GM12878 (cell line): ENCODE results near the gene TICRR. TPM values are rescaled to one million over a fixed set of nuclear protein-coding genes. Genes with fewer than 3 reads are reported as not detected.

ENCODE experiments used
- ATAC-seq: fragments of 200-7000 bp; cut with Tn5 transposase; 3 replicates; pipeline ENCODE4 v1.9.1; 2020; ENCODE audit warnings: mild to moderate bottlenecking, moderate library complexity
- BruUV-seq: library from RNA; stranded (reverse); fragments of 400-500 nt; replicated peaks from 2 replicates; lab custom pipeline; 2021; lab: Mats Ljungman, UMichigan
- CTCF ChIA-PET: fragments of 300-600 bp; sonication (Branson Sonifier 250); formaldehyde crosslinking; extraction: SDS; loops from one replicate; lab custom pipeline; 2021; ENCODE audit warnings: inconsistent platforms; lab: Yijun Ruan, JAX
- POLR2A ChIA-PET: fragments of 350-600 bp; formaldehyde crosslinking; extraction: SDS; loops from one replicate; lab custom pipeline; 2021; ENCODE audit warnings: inconsistent platforms; lab: Charles Lee
- RAD21 ChIA-PET: fragments of 300-600 bp; sonication (Branson Sonifier 250); formaldehyde crosslinking; loops from one replicate; lab custom pipeline; 2023; ENCODE audit warnings: antibody characterized with exemption; ENCODE audit not compliant: unreplicated experiment; lab: Charles Lee
- SMC1A ChIA-PET: fragments of 300-600 bp; sonication (Branson Sonifier 250); formaldehyde crosslinking; loops from one replicate; lab custom pipeline; 2023; ENCODE audit not compliant: unreplicated experiment, uncharacterized antibody; lab: Charles Lee
- DNase-seq: peaks from one replicate; pipeline ENCODE4 v3.0.0-alpha.2; 2011; ENCODE audit warnings: low read depth, low spot score
- FAIRE-seq: peaks from 3 replicates; lab custom pipeline; 2011; peaks lifted over from hg19 to GRCh38; lab: Jason Lieb, UNC
- H2AFZ ChIP-seq: 2 replicates; pipeline ENCODE4 v1.6.0; 2011; ENCODE audit warnings: low read depth, low read length, control low read depth; ENCODE audit not compliant: control insufficient read depth
- H3K27ac ChIP-seq: 2 replicates; pipeline ENCODE4 v1.5.1; 2011; ENCODE audit warnings: control low read depth; ENCODE audit not compliant: control insufficient read depth, insufficient read depth
- H3K27me3 ChIP-seq, 2 experiments: replicated peaks in 1 of 2; 2 replicates each; pipeline versions ENCODE4 v1.6.0 to v1.6.1; 2011; ENCODE audit warnings: low read length in 1 of 2; ENCODE audit not compliant: control insufficient read depth in 2 of 2, insufficient read depth in 2 of 2
- H3K36me3 ChIP-seq, 2 experiments: 2 replicates each; pipeline ENCODE4 v1.5.1; 2011; ENCODE audit warnings: low read length in 1 of 2; ENCODE audit not compliant: control insufficient read depth in 2 of 2, insufficient read depth in 2 of 2
- H3K4me1 ChIP-seq: 2 replicates; pipeline ENCODE4 v1.6.1; 2011; ENCODE audit warnings: mild to moderate bottlenecking, low read length, moderate library complexity, mixed read lengths; ENCODE audit not compliant: control insufficient read depth, insufficient read depth
- H3K4me2 ChIP-seq: 2 replicates; pipeline ENCODE4 v1.6.0; 2011; ENCODE audit warnings: control low read depth; ENCODE audit not compliant: control insufficient read depth, insufficient read depth
- H3K4me3 ChIP-seq: fragments of 200-600 bp; sonication (generic); 2 replicates; pipeline ENCODE4 v1.5.1; 2016
- H3K79me2 ChIP-seq: 2 replicates; pipeline ENCODE4 v1.6.0; 2011; ENCODE audit warnings: low read length; ENCODE audit not compliant: control insufficient read depth, insufficient read depth
- H3K9ac ChIP-seq: 2 replicates; pipeline ENCODE4 v1.8.0; 2011; ENCODE audit warnings: low read length, control low read depth, mixed read lengths; ENCODE audit not compliant: control insufficient read depth, insufficient read depth
- H3K9me3 ChIP-seq: replicated peaks from 3 replicates; pipeline ENCODE4 v1.5.1; 2011; ENCODE audit warnings: mild to moderate bottlenecking, low read length; ENCODE audit not compliant: control insufficient read depth, insufficient read depth
- H4K20me1 ChIP-seq: 2 replicates; pipeline ENCODE4 v1.6.0; 2011; ENCODE audit not compliant: control insufficient read depth, insufficient read depth
- ASH2L ChIP-seq: fragments of 300-600, 200-600 bp; sonication (generic); IDR thresholded peaks from 2 replicates; pipeline ENCODE4 v1.6.1; 2017; ENCODE audit warnings: low read depth, mild to moderate bottlenecking, borderline replicate concordance
- CBFB ChIP-seq: IDR thresholded peaks from 2 replicates; pipeline ENCODE4 v1.6.1; 2016; ENCODE audit warnings: antibody characterized with exemption, low read depth
- CHD4 ChIP-seq: fragments of 200-600 bp; sonication (generic); IDR thresholded peaks from 2 replicates; pipeline ENCODE4 v1.6.1; 2016; ENCODE audit warnings: mild to moderate bottlenecking
- FOS ChIP-seq: IDR thresholded peaks from 3 replicates; pipeline ENCODE4 v1.6.1; 2011; ENCODE audit warnings: borderline replicate concordance; ENCODE audit not compliant: insufficient read length; ENCODE audit errors: extremely low read depth
- IRF3 ChIP-seq: fragments of 450-650 bp; IDR thresholded peaks from 2 replicates; pipeline ENCODE4 v1.6.1; 2014; ENCODE audit warnings: mild to moderate bottlenecking
- JUND ChIP-seq: IDR thresholded peaks from 2 replicates; pipeline ENCODE4 v1.6.1; 2012; ENCODE audit warnings: low read depth, mild to moderate bottlenecking, low read length, improper control_type of control experiment, moderate library complexity
- LARP7 ChIP-seq: fragments of 450-650 bp; IDR thresholded peaks from 2 replicates; pipeline ENCODE4 v1.6.1; 2017; ENCODE audit warnings: mild to moderate bottlenecking
- RBBP5 ChIP-seq: fragments of 200-600 bp; sonication (generic); conservative IDR thresholded peaks from 2 replicates; pipeline ENCODE4 v1.6.1; 2016
- SIN3A ChIP-seq: IDR thresholded peaks from 2 replicates; pipeline ENCODE4 v1.6.1; 2012; ENCODE audit warnings: low read depth, low read length, improper control_type of control experiment
- WGBS: methylation state at CpG from one replicate; pipeline ENCODE4 v1.1.6; 2016; ENCODE audit warnings: low lambda C conversion rate; ENCODE audit not compliant: insufficient replicate concordance, insufficient coverage; ENCODE audit errors: missing lambda C conversion rate; 5-methylcytosine and 5-hydroxymethylcytosine counted together
- in situ Hi-C: fragments of 300-500 bp; cut with MboI; formaldehyde crosslinking; loops from 9 replicates; pipeline ENCODE4 v1.14.3; 2018; ENCODE audit warnings: mixed read lengths
- intact Hi-C: fragments of 100-400 bp; cut with micrococcal nuclease; formaldehyde crosslinking; loops from one replicate; pipeline ENCODE4 v1.14.2; 2022; ENCODE audit not compliant: unreplicated experiment
- polyA plus RNA-seq, 11 experiments: library from polyadenylated mRNA; depleted of rRNA in 4 of 11; unstranded in 6 of 11; stranded (reverse) in 5 of 11; fragments of >200 nt; fragmentation: Nextera tagmentation in 4 of 11; fragmentation: Illumina TruSeq in 1 of 11; extraction: Ambion mirVana in 4 of 11; extraction: Trizol in 1 of 11; gene quantifications; 1 replicate in 1 of 11; 2 replicates in 10 of 11; pipeline versions ENCODE4 v1.2.1 to v1.2.3, GENCODE V29; 2011 to 2016; ENCODE audit warnings: inconsistent platforms in 2 of 11, missing spikeins in 2 of 11, low read depth in 1 of 11
- total RNA-seq, 4 experiments: library from RNA; depleted of rRNA in 3 of 4; stranded (reverse); fragments of >200 nt in 3 of 4; fragmentation: Illumina TruSeq in 1 of 4; extraction: Trizol in 1 of 4; gene quantifications; 2 replicates each; pipeline versions ENCODE4 v1.2.1 to v1.2.3, GENCODE V29; 2013 to 2021

The TICRR gene
- total and polyA plus RNA-seq, 10 of the 15 experiments (the other 5 are each of a cell fraction or from before 2014, with no cell fraction given), result 0.58 to 21.5 (median 11.5) TPM

GRCh38 chr15:89613031-89613430 is 37.8 kb downstream of the TICRR start (continued):
- TF ChIP-seq IRF3 (no peak), LARP7 (no peak), JUND (no peak)

GRCh38 chr15:89614164-89614563 is 38.9 kb downstream of the TICRR start:
- Histone ChIP-seq H3K9me3 (peaks cover 2% of the 10 kb centered on the region), H3K27me3 (no peaks in the 10 kb centered on the region), H2AFZ (no peak overlapping the region), H4K20me1 (no peaks in the 10 kb centered on the region), H3K4me1 (no peaks in the 10 kb centered on the region), H3K4me3 (no peak overlapping the region), H3K27ac (no peak overlapping the region), H3K4me2 (no peak overlapping the region), H3K36me3 (peaks cover 15 to 24% of the 10 kb centered on the region in 2 experiments)
- no TSS peak for BruUV-seq
- WGBS, result 100% methylated on average over 1 of the region's 1 CpG
- ChIA-PET POLR2A (no interaction called here), RAD21 (no interaction called here), CTCF (interaction anchor here (0.6 kb wide), 1 partner anchor 485 kb away, joined by 3 read pairs; no protein-coding TSS in a partner anchor), SMC1A (no interaction called here)
- no peak for DNase-seq
- no peak for FAIRE-seq
- in situ Hi-C loops, result no loop called here
- ATAC-seq, result no peak
- intact Hi-C loops, result no loop called here
- no peak for TF ChIP-seq FOS
- no peak for TF ChIP-seq SIN3A
- TF ChIP-seq RBBP5, result no peak
- no peak for TF ChIP-seq ASH2L
- TF ChIP-seq CHD4, result no peak
- TF ChIP-seq CBFB, result no peak
- TF ChIP-seq, all 136 proteins: peak for 0
- H3K79me2 ChIP-seq, result no peaks in the 10 kb centered on the region
- H3K9ac ChIP-seq, result no peak overlapping the region
